NCI-H510A treated with DMSO at 0.1 percent for 48 hours (cell line): Measurements from ENCODE around the gene PPCDC.
"Not testable (repeated sequence)": the region's sequence is repeated elsewhere in the genome, so short reads cannot be mapped to it uniquely, and the experiment has no call there.

Source experiments
- DNase-seq: peaks from one replicate; lab custom pipeline; 2025; lab: John Stamatoyannopoulos, UW

PPCDC gene

DNA sequence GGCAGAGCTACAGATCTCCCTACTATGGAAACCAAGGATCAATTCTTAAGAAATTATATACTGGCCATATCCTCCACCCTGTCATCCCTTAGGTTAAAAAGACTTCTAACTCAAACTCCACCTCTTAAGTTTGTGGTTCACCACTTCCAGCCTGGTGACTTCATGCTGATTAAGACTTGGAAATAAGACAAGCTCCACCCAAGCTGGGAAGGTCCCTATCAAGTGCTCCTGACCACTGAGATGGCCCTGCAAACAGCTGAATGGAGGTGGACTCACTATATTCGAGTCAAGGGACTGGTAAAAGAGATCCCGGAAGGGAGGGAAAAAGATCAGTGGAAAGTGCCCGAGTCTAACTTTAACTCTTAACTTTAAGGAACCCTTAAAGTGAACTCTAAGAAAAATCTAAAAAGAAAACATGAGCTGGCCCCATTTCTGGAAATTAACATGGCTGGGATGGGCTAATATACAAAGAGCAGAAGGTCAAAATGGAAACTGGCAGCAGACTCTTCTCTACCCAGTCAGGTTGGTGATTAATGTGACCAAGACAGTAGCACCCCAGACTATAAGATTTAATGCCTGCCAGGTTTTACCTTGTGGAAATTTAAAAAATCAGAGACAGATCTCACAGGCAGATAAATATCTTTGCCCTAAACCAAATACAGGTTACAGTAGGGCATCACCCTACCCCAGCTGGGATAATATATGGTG is 43.9 kb downstream of the PPCDC start:
- no peak for DNase-seq

DNA sequence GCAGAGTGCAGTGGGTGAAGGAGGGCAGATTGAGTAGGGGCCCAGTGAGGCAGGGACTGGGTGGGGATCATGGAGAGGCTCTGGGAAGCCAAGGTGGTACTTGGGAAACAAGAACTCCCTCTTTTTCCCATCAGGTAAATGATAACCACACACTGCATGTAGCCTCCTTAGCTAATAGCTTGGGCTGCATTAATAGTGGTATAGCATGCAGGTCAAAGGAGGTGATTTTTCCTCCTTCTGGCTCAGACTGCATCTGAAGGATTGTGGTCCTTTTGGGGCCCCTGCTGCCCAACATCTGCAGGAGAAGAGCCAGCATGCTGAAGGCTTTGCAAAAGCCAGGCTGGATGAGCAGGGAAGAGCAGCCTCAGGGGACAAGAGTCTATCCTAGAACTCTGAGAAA is 45.4 kb downstream of the PPCDC start:
- no peak for DNase-seq

DNA sequence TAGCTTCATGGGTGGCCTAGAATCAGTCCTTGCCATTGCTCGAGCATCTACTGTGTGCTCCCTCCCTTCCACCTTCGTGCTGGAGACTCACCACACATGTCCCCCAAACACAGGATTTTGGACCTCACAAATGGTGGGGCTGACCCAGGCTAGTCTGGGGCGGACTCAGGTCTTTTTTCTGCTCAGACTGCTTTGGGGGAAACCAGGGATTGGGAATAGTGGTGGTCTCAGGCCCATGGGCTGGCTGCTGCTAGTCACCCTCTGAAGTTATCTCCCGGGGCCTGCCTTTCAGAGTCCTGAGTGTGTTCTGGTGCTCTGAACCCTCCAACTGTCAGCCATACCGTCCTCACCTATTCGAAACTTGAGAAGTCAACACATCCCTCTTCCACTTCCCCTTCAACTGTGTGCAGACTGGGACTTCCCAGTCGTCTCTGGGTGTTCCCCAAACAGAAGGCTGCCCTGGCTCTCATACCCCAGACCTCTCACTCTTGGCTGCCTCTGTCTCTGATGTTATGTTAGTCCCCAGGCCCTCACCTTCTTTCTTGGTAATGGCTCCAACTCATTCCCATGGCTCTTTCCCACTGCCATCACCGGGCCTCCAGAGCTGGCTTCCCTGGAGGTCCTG is 46.0 kb downstream of the PPCDC start:
- no peak for DNase-seq

DNA sequence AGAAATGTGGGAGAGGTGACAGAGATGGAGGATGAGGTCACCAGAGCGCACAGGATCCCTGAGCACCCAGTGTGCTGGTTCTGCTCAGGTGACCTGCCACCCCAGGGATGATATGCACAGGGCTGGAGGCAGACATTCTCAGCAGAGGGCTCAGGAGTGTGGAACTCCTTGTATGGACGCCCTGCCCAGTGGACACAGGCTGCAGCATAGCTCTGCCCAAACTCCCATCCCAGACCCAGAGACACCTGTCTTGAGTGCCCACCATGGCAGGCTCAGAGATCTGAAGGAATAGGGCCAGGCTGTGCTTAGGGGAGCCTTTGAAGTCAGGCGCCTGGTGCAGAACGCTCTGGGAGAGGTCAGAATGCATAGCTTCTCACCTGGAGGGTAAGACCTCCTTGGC is 47.3 kb downstream of the PPCDC start:
- no peak for DNase-seq

DNA sequence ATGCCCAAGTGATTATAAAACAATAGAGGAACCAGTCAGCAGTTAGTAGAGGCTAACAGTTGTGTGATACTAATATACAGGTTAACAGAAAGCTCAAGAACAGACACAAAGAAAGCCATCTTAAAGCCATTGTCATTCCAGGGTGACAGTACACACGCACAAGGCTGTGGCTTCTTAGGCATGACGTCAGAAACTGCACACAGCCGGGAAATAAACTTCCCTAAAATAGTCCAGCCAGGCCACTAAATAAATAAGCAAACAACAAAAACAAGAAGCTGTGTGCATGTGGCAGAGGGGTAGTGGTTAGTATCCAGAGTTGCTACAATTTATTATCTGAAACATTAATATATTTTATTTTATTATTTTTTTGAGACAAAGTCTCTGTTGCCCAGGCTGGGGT is 49.8 kb downstream of the PPCDC start:
- no peak for DNase-seq

DNA sequence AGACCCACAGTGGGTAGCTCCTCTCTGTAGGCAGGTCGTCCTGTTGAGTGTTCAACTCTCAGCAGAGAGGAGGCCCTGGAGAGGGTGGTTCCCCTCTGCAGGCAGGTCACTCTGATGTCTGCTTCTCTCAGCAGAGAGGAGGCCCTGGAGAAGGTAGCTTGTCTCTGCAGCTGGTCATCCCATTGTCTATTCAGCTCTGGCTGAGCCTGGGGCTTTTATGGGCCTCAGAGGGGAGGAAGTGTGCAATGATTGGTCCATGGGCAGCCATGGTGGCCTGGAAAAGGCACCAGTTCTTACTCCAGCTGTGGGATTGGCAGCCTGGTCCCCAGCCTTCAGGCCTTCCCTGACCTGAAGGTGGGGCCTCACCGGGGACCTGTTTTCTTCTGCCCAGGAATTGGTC is 52.9 kb downstream of the PPCDC start:
- DNase-seq = no peak

DNA sequence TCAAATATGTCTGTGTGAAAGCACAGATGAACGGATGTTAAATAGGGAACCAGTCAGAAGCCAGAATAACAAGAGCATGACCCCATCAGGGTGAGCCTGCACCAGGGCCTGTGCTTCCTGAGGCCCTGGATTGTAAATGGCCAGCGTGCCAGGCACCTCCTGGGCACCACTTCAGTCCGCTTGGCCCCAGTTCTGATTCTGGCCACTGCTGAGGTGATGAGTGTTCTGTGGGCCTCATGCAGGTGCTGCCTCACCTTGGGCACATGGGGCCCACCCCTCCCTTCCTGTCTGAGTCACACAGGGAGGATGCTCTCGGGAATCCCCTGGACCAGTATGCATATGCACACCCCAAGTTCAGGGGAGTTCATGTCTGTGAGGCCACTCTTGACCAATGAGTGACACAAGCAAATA is 54.2 kb downstream of the PPCDC start:
- not testable (repeated sequence) for DNase-seq

DNA sequence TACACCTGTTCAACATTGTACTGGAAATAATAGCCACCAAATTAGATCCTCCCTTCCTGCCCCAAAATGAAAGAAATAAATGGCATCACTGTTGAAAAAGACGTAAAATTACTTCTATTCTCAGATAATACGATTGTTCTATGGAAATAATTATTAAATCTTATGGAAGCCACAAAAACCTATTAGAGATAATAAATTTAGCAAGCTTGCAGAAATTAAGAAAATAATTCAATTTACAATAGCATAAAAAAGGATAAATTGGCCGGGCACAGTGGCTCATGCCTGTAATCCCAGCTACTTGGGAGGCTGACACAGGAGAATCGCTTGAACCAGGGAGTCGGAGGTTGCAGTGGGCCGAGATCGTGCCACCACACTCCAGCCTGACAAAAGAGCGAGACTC is 57.8 kb downstream of the PPCDC start:
- DNase-seq = no peak

DNA sequence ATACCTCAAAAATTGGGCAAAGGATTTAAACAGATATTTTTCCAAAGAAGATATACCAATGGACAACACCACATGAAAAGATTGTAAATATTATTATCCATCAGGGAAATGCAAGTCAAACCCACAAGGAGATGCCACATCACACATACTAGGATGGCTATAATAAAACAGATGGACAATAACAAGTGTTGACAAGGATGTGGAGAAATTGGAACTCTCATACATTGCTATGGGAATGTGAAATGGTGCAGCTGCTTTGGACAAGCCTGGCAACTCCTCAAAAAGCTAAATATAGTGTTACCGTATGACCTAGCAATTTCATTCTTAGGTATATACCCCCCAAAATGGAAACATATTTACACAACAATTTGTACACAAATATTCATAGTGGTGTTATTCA is 59.3 kb downstream of the PPCDC start:
- no peak for DNase-seq

DNA sequence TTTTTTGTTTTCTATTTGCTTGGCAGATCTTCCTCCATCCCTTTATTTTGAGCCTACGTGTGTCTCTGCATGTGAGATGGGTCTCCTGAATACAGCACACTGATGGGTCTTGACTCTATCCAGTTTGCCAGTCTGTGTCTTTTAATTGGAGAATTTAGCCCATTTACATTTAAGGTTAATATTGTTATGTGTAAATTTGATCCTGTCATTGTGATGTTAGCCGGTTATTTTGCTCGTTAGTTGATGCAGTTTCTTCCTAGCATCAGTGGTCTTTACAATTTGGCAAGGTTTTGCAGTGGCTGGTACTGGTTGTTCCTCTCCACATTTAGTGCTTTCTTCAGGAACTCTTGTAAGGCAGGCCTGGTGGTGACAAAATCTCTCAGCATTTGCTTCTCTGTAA is 62.3 kb downstream of the PPCDC start:
- DNase-seq = not testable (repeated sequence)

DNA sequence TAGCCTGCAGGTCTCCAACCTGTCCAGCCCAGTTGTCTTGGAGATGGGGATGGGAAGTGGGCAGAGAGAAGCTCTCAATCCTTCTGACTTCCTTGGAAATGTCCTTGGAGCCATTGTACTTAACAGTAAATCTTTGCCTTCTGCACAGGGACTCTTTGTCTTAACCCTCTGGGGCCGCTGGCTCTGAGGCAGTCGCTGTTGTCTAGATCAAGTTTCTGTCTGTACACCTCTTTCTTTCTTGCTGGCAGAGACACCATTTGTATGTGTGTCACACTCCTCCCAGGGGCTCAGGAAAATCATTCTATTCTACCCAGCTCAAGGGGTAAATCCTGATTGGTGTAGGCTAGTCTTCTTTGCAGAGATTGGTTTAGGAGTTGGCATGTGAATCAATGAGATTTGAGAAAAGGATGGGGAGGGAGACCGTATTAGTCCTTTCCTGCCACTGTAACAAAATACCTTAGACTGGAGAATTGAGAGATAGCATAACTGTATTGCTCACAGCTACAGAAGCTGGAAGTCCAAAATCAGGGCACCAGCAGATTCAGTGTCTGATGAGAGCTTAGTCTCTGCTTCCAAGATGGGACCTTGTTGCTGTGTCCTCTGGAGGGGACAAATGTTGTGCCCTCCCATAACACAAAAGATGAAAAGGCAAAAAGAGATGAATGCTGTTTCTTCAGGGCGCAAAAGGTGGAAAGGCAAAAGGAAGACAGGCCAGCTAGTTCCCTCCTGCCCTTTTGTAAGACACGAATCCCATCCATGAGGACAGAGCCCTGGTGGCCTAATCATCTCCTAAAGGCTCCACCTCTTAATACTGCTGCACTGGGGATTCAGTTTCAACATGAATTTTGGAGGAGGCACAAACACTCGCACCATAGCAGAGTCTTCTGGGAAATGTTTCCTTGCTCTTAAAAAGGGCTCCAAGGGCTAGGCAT is 66.3 kb downstream of the PPCDC start:
- no peak for DNase-seq

DNA sequence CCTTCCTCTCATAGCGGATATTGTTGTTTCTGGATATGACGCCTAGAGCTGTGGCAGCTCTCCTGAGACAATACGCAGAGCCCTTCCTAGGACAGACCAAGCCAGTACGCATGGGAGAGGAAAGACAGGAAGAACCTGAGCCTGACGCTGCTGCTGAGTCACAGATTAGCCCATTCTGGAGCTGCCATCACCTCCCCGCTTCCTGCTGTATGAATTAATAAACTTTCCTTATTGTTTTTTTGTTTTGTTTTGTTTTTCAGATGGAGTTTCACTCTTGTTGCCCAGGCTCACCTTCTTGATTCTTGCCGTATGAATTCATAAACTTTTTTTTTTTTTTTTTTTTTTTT is 67.0 kb downstream of the PPCDC start:
- no peak for DNase-seq

DNA sequence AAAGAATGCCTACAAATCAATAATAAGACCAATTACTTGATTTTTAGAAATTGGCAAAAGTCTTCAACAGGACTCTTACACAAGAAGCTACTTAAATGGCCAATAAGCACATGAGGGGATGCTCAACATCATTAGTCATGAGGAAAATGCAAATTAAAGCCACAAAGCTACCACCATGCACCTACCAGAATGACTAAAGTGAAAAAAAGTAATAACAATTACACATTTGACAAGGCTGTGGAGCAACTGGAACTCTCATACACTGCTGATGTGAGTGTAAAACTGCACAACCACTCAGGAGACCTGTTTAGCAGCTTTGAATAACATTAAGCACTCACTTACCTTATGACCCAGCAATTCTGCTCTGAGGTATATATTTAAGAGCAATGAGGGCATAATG is 68.4 kb downstream of the PPCDC start:
- no peak for DNase-seq

DNA sequence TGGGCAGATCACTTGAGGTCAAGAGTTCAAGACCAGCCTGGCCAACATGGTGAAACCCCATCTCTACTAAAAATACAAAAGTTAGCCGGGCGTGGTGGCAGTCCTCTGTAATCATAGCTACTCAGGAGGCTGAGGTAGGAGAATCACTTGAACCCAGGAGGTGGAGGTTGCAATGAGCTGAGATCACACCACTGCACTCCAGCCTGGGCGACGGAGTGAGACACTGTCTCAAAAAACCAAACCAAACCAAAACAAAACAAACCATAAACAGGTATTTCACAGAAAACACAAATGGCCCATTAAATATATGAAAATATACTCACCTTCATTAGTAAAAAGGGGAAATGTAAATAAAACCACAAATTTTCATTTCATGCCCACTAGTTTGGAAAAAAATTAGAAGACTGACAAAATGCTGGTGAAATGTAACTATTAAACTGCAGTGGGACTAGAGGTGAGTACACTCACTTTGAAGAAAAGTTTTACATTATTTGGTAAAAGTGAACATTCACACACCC is 71.6 kb downstream of the PPCDC start:
- DNase-seq = not testable (repeated sequence)

DNA sequence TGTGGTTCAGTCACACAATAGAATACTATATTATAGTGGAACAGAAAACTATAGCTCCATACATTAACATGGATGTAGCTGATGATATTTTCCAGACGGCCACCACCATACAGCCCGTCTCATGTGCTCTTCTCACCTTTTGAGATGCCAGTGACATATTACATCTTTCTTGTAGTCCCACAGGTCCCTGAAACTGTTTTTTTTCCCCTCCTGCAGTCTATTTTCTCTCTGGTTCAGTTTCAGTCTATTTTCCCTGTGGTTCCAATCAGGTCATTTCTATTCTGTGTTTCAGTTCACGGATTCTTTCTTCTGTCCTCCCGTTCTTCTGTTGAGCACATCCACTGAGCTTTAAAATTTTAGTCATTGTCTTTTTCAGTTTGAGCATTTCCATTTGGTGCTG is 72.2 kb downstream of the PPCDC start:
- no peak for DNase-seq

DNA sequence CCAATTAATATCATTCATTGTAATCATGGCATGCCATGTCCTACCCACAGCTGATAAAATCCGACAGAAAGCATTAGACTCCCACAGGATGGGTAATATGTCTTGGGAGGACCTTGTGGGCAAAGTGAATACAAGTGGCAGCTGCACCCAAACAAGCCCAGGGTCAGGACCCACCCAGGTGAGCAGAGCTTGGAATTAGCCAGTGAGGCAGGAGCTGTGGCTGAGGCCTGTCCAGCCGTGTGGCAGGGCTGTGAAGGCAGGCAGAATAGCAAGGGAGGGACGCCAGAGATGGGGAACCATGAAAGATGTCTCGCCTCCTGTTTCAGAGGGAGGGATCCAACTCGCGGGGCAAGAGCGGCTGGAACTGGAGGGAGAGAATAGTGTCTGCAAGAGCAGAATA is 74.5 kb downstream of the PPCDC start:
- no peak for DNase-seq

DNA sequence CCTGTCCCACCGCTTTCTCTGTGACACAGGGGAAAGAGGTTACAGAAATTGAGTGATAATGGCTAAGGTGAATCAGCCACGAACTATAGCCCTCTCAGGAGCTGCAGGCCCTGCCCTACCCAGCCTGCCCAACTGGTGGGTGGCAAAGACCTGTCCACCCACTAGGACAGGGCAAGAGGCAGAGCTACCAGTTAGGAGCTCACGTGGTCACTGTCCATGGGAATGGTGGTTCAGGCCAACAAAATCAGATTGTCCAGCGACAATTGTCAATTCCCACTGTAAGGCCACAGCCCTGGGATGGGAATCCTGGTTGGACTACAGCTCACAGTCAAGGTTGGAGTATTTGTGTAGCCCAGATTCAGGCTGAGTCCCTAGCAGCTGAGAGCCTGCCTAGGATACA is 75.0 kb downstream of the PPCDC start:
- no peak for DNase-seq
